A204.1 (cell line): Measurements from ENCODE around the gene FERD3L.

Experiments used
- FAIRE-seq: peaks from 2 replicates; lab custom pipeline; 2012; peaks lifted over from hg19 to GRCh38; lab: Jason Lieb, UNC

FERD3L gene

DNA sequence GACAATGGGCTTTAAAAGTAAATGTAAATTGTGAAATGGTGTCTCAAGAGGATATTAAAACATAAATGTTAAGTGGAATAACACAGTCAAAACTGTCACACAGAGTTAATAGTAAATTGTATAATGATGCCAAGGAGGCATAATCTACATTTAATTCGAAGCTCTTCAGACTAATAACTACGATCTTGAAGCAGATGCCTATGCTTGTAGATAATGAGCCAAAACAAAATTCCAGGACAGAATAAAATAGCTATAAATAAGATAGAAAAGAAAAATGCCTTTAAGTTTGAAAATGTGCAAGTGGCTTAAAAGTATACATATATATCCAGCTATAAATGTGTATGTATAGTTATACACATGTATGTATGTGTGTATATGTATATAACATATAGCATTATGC, 45.3 kb downstream of the FERD3L start:
- no peak for FAIRE-seq

DNA sequence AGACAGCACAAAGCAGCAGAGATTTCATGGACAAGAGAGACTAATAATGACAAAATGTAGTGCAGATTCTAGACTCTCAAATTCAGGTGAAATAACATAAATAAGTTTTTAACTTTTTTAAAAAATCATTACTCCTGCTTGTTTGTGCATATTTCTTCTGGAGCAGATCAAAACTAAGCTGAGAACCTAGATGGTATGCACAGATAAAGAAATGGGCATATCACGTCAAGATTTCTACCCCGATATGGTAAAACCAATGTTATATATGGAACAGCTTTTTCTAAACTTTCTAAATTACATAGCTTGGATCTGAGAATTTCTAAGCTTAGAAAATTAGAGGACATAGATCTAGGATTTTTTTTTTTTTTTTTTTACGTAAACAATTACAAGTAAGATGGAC, 46.0 kb downstream of the FERD3L start:
- FAIRE-seq, result no peak

DNA sequence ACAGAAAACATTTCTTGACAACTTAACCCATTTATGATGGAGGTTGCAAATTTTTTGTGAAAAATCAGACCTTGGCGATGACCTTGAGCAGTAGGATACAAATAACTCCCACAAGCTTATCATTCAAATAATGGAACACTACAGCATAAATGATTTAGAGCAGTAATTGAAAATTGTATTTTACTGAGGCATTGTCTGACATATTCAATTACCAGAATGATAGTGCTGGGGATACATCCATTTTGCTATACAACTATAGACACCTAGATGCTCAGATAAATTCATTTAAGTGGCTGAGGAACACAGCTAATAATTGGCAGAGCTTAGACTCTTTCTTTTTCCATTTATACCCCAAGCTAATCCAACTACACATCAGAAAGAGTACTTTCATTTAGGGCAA, 46.7 kb downstream of the FERD3L start:
- no peak for FAIRE-seq

DNA sequence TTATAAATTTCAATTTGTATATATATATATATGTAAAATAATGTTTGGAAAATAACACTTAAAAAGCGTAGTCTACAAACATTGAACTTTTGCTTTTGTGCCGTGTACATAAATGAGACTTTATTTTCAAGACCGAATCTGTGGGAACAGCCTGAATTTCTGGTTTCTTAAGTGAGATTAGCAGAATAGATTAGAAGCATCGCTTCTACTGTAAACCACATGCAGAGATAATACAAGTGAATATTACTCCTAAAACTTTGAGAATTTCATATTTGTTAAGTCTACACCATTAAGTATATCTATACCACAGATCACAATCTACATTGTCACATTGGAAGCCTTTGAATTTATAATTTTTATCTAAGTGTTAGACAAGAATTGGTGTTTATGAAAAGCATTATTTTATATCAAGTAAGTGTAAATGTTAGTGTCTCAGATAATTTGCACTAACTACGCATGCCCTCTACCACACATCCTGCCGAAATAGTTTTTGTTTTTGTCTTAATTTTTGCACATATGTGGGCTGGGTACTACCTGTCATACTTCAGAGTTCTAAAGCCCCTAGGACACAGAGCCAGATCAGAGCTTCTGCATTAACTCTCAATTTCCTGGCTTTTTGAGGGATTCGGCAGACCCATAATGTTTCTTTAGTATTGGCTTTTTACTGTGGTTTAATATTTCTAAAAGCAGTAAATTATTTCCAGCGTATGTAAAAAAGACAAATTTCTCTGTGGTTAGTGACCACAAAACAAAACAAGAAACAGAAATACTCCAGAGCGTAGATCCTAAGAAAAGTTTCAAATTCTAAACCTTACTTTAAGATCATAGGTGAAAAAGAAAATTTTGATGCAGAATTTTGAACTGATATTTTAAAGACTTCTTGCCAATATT, 47.8 kb downstream of the FERD3L start:
- FAIRE-seq, result no peak

DNA sequence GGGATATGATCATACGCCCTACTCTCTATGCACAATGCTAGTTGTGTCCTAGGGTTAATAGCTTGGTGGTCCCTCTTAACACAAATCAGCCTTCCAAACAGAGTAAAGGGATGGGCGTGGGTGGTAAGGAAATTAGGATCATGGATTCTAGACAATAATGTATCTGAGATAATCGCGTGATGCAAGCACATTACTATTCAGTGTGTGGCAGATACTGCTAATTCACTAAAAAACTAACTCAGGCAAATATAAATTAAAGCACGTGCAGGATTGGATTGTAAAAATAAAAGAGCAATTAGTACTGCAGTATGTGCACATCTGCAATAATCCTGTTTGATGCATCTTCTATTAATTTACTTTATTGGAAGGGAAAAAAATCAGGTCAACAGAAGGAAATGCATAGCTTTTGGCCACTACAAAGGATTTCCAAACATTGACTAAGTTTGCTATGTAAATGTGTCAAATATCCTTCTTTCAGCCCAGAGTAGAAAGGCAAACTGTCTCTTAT, 49.8 kb downstream of the FERD3L start:
- FAIRE-seq, result no peak
